Colon (tissue), 2 donors: ENCODE measurements around the gene DBNDD2.

ENCODE experiments used
- FAIRE-seq: peaks from 2 replicates; lab custom pipeline; 2012; peaks lifted over from hg19 to GRCh38; lab: Jason Lieb, UNC
- donor health status: control.
- donor health status: control.

The DBNDD2 gene

GRCh38 chr20:45407783-45408645, at the start of gene DBNDD2:
TSS of gene DBNDD2 (plus strand) at chr20:45408289. CDS start at chr20:45408468, 179 bp downstream.
- no peak for FAIRE-seq

GRCh38 chr20:45359069-45359405, 49.1 kb upstream of the DBNDD2 start:
- no peak for FAIRE-seq

- FAIRE-seq, result no peak
Measured at GRCh38 chr20:45359406-45360148, 48.5 kb upstream of the DBNDD2 start.

- FAIRE-seq, result no peak
Measured at GRCh38 chr20:45361793-45362192, 46.3 kb upstream of the DBNDD2 start.

- FAIRE-seq, result no peak
Measured at GRCh38 chr20:45362804-45363610, 45.1 kb upstream of the DBNDD2 start, which contains the start of gene SYS1. TSS of gene SYS1 (plus strand) at chr20:45363156. CDS start at chr20:45363532, 376 bp downstream.

GRCh38 chr20:45363611-45364492, 44.2 kb upstream of the DBNDD2 start:
- no peak for FAIRE-seq

- no peak for FAIRE-seq
Measured at GRCh38 chr20:45365444-45365970, 42.6 kb upstream of the DBNDD2 start.

- FAIRE-seq, result no peak
Measured at GRCh38 chr20:45366192-45366591, 41.9 kb upstream of the DBNDD2 start.

- FAIRE-seq, result no peak
Measured at GRCh38 chr20:45366631-45367030, 41.5 kb upstream of the DBNDD2 start.

GRCh38 chr20:45367126-45367525, 41.0 kb upstream of the DBNDD2 start:
- FAIRE-seq, result no peak

GRCh38 chr20:45368221-45368980, 39.7 kb upstream of the DBNDD2 start:
- no peak for FAIRE-seq

- FAIRE-seq, result no peak
Measured at GRCh38 chr20:45370571-45371160, 37.4 kb upstream of the DBNDD2 start.

GRCh38 chr20:45372241-45372640, 35.8 kb upstream of the DBNDD2 start:
- no peak for FAIRE-seq

GRCh38 chr20:45372646-45373352, 35.3 kb upstream of the DBNDD2 start:
- no peak for FAIRE-seq

- FAIRE-seq, result no peak
Measured at GRCh38 chr20:45373353-45374100, 34.6 kb upstream of the DBNDD2 start.

- no peak for FAIRE-seq
Measured at GRCh38 chr20:45374101-45374467, 34.0 kb upstream of the DBNDD2 start.

- FAIRE-seq, result no peak
Measured at GRCh38 chr20:45374966-45375365, 33.1 kb upstream of the DBNDD2 start.

- no peak for FAIRE-seq
Measured at GRCh38 chr20:45377269-45377668, 30.8 kb upstream of the DBNDD2 start.

GRCh38 chr20:45378191-45378590, 29.9 kb upstream of the DBNDD2 start, which contains the start of gene TP53TG5:
TSS of gene TP53TG5 (minus strand) at chr20:45378325. CDS start at chr20:45378236, 89 bp downstream.
- FAIRE-seq, result no peak
